T-helper 1 cell treated with Interleukin-12 subunit alpha and Interleukin-12 subunit beta and Interleukin-4 antibody, amounts not matched to agents 30 μg/mL and 1 μg/mL, for 36 hours (primary cell): ENCODE data around the gene ESR2.
"Not testable (repeated sequence)": the region's sequence is repeated elsewhere in the genome, so short reads cannot be mapped to it uniquely, and the experiment has no call there.

Source experiments
- H3K27ac Mint-ChIP-seq: one replicate; pipeline ENCODE4 v1.8.0; 2021; ENCODE audit warnings: mild to moderate bottlenecking, mixed read lengths
- H3K27me3 Mint-ChIP-seq: one replicate; pipeline ENCODE4 v1.8.0; 2021; ENCODE audit warnings: low read depth, mixed read lengths
- H3K36me3 Mint-ChIP-seq: one replicate; pipeline ENCODE4 v1.8.0; 2021; ENCODE audit warnings: low read depth, mixed read lengths
- H3K4me1 Mint-ChIP-seq: one replicate; pipeline ENCODE4 v1.8.0; 2021; ENCODE audit warnings: low read depth, mixed read lengths
- H3K4me3 Mint-ChIP-seq: one replicate; pipeline ENCODE4 v1.8.0; 2021; ENCODE audit warnings: mild to moderate bottlenecking, moderate library complexity, mixed read lengths
- H3K9me3 Mint-ChIP-seq: one replicate; pipeline ENCODE4 v1.8.0; 2021; ENCODE audit warnings: mixed read lengths

Gene ESR2

GRCh38 chr14:64187331-64187730, 106.8 kb downstream of the ESR2 start:
- Mint-ChIP-seq H3K27me3 (no peaks in the 10 kb centered on the region), H3K9me3 (no peaks in the 10 kb centered on the region), H3K4me3 (no peak overlapping the region), H3K4me1 (peaks cover 6% of the 10 kb centered on the region), H3K27ac (no peak overlapping the region), H3K36me3 (peaks cover 45% of the 10 kb centered on the region)

- Mint-ChIP-seq H3K9me3 (no peaks in the 10 kb centered on the region), H3K27ac (no peak overlapping the region), H3K36me3 (peaks cover 41% of the 10 kb centered on the region), H3K4me3 (no peak overlapping the region), H3K4me1 (peaks cover 6% of the 10 kb centered on the region), H3K27me3 (no peaks in the 10 kb centered on the region)
Observed at GRCh38 chr14:64186231-64187129, 107.7 kb downstream of the ESR2 start.

- H3K36me3 Mint-ChIP-seq: peaks cover 33% of the 10 kb centered on the region
- no peaks in the 10 kb centered on the region for H3K9me3 Mint-ChIP-seq
- no peak overlapping the region for H3K27ac Mint-ChIP-seq
- no peaks in the 10 kb centered on the region for H3K27me3 Mint-ChIP-seq
- H3K4me1 Mint-ChIP-seq: peaks cover 2% of the 10 kb centered on the region
- H3K4me3 Mint-ChIP-seq: no peak overlapping the region
Observed at GRCh38 chr14:64185184-64185583, 109.0 kb downstream of the ESR2 start.

GRCh38 chr14:64184103-64184729, 110.0 kb downstream of the ESR2 start:
- H3K36me3 Mint-ChIP-seq: peaks cover 41% of the 10 kb centered on the region
- no peak overlapping the region for H3K4me3 Mint-ChIP-seq
- H3K4me1 Mint-ChIP-seq: peaks cover 2% of the 10 kb centered on the region
- no peak overlapping the region for H3K27ac Mint-ChIP-seq
- no peaks in the 10 kb centered on the region for H3K27me3 Mint-ChIP-seq
- H3K9me3 Mint-ChIP-seq: no peaks in the 10 kb centered on the region

- not testable (repeated sequence) for H3K27me3 Mint-ChIP-seq, H3K4me1 Mint-ChIP-seq, H3K27ac Mint-ChIP-seq, H3K9me3 Mint-ChIP-seq, H3K4me3 Mint-ChIP-seq
- H3K36me3 Mint-ChIP-seq: peaks cover 39% of the 10 kb centered on the region
Observed at GRCh38 chr14:64182908-64183307, 111.3 kb downstream of the ESR2 start.

GRCh38 chr14:64178814-64179213, 115.4 kb downstream of the ESR2 start:
- Mint-ChIP-seq H3K9me3 (no peaks in the 10 kb centered on the region), H3K4me1 (peaks cover 3% of the 10 kb centered on the region), H3K27me3 (no peaks in the 10 kb centered on the region), H3K27ac (no peak overlapping the region), H3K36me3 (peaks cover 39% of the 10 kb centered on the region), H3K4me3 (no peak overlapping the region)

GRCh38 chr14:64176330-64176729, 117.8 kb downstream of the ESR2 start:
- Mint-ChIP-seq H3K4me1 (peaks cover 6% of the 10 kb centered on the region), H3K36me3 (peaks cover 46% of the 10 kb centered on the region), H3K27ac (no peak overlapping the region), H3K4me3 (no peak overlapping the region), H3K27me3 (no peaks in the 10 kb centered on the region), H3K9me3 (no peaks in the 10 kb centered on the region)

GRCh38 chr14:64174922-64175782, 119.0 kb downstream of the ESR2 start:
- Mint-ChIP-seq H3K36me3 (peaks cover 49% of the 10 kb centered on the region), H3K27ac (no peak overlapping the region), H3K9me3 (no peaks in the 10 kb centered on the region), H3K4me3 (no peak overlapping the region), H3K27me3 (no peaks in the 10 kb centered on the region), H3K4me1 (peaks cover 6% of the 10 kb centered on the region)

- Mint-ChIP-seq H3K9me3 (no peaks in the 10 kb centered on the region), H3K4me3 (no peak overlapping the region), H3K36me3 (peaks cover 37% of the 10 kb centered on the region), H3K27me3 (no peaks in the 10 kb centered on the region), H3K27ac (no peak overlapping the region), H3K4me1 (peaks cover 2% of the 10 kb centered on the region)
Observed at GRCh38 chr14:64170181-64170580, 124.0 kb downstream of the ESR2 start.

- Mint-ChIP-seq H3K9me3 (no peaks in the 10 kb centered on the region), H3K4me3 (no peak overlapping the region), H3K4me1 (peaks cover 3% of the 10 kb centered on the region), H3K27me3 (no peaks in the 10 kb centered on the region), H3K27ac (no peak overlapping the region), H3K36me3 (peaks cover 51% of the 10 kb centered on the region)
Observed at GRCh38 chr14:64159588-64159987, 134.6 kb downstream of the ESR2 start.

- H3K27me3 Mint-ChIP-seq: no peaks in the 10 kb centered on the region
- H3K27ac Mint-ChIP-seq: no peak overlapping the region
- H3K4me3 Mint-ChIP-seq: no peak overlapping the region
- H3K9me3 Mint-ChIP-seq: no peaks in the 10 kb centered on the region
- peaks cover 51% of the 10 kb centered on the region for H3K36me3 Mint-ChIP-seq
- peaks cover 3% of the 10 kb centered on the region for H3K4me1 Mint-ChIP-seq
Observed at GRCh38 chr14:64158608-64159007, 135.6 kb downstream of the ESR2 start.

GRCh38 chr14:64149921-64150320, 144.2 kb downstream of the ESR2 start:
- Mint-ChIP-seq H3K4me3 (no peak overlapping the region), H3K27me3 (no peaks in the 10 kb centered on the region), H3K4me1 (no peaks in the 10 kb centered on the region), H3K36me3 (peaks cover 27% of the 10 kb centered on the region), H3K27ac (no peak overlapping the region), H3K9me3 (no peaks in the 10 kb centered on the region)

GRCh38 chr14:64147126-64147790, 146.9 kb downstream of the ESR2 start:
- Mint-ChIP-seq H3K36me3 (peaks cover 23% of the 10 kb centered on the region), H3K9me3 (no peaks in the 10 kb centered on the region), H3K27ac (no peak overlapping the region), H3K27me3 (no peaks in the 10 kb centered on the region), H3K4me1 (no peaks in the 10 kb centered on the region), H3K4me3 (no peak overlapping the region)

- Mint-ChIP-seq H3K27ac (no peak overlapping the region), H3K27me3 (no peaks in the 10 kb centered on the region)
Observed at GRCh38 chr14:64137657-64138290, 156.4 kb downstream of the ESR2 start.

More at GRCh38 chr14:64137657-64138290, 156.4 kb downstream of the ESR2 start:
- Mint-ChIP-seq H3K4me1 (no peaks in the 10 kb centered on the region), H3K9me3 (no peaks in the 10 kb centered on the region), H3K36me3 (peaks cover 30% of the 10 kb centered on the region), H3K4me3 (no peak overlapping the region)
